Neuronal stem cell (in vitro differentiated cells): Measurements from ENCODE around the gene MED27.

Source experiments
- DNase-seq: peaks from one replicate; pipeline ENCODE4 v3.0.0-alpha.2; 2013; ENCODE audit warnings: low spot score
- H2AFZ ChIP-seq: one replicate; pipeline ENCODE4 v1.6.1; 2013; ENCODE audit warnings: mild to moderate bottlenecking, low read length, inconsistent platforms
- H2AK5ac ChIP-seq: 2 replicates; pipeline ENCODE4 v1.6.1; 2013; ENCODE audit warnings: low read depth, mild to moderate bottlenecking, inconsistent platforms, low read length, moderate library complexity, mixed read lengths
- H2BK120ac ChIP-seq: 2 replicates; pipeline ENCODE4 v1.6.1; 2013; ENCODE audit warnings: low read depth, mild to moderate bottlenecking, inconsistent platforms, low read length, moderate library complexity, mixed read lengths
- H2BK12ac ChIP-seq: one replicate; pipeline ENCODE4 v1.6.1; 2013; ENCODE audit warnings: low read length, inconsistent platforms
- H2BK15ac ChIP-seq: 2 replicates; pipeline ENCODE4 v1.6.1; 2013; ENCODE audit warnings: mild to moderate bottlenecking, low read length, inconsistent platforms, mixed read lengths
- H2BK5ac ChIP-seq: one replicate; pipeline ENCODE4 v1.6.1; 2013; ENCODE audit warnings: inconsistent platforms, mild to moderate bottlenecking, low read length, moderate library complexity
- H3K14ac ChIP-seq: one replicate; pipeline ENCODE4 v1.6.1; 2013; ENCODE audit warnings: low read length, inconsistent platforms
- H3K18ac ChIP-seq: 2 replicates; pipeline ENCODE4 v1.6.1; 2013; ENCODE audit warnings: low read length, inconsistent platforms
- H3K23ac ChIP-seq: 2 replicates; pipeline ENCODE4 v1.6.1; 2013; ENCODE audit warnings: low read depth, mild to moderate bottlenecking, mixed read lengths, low read length, inconsistent platforms; ENCODE audit not compliant: poor library complexity
- H3K27ac ChIP-seq: replicated peaks from 3 replicates; pipeline ENCODE4 v1.5.1; 2013; ENCODE audit warnings: low read length, inconsistent platforms
- H3K27me3 ChIP-seq, 3 experiments: 2 replicates each; pipeline ENCODE4 v1.6.1; 2013; ENCODE audit warnings: low read length in 3 of 3, mild to moderate bottlenecking in 2 of 3, inconsistent platforms in 1 of 3, low read depth in 1 of 3, mixed read lengths in 1 of 3, moderate library complexity in 1 of 3; ENCODE audit not compliant: control insufficient read depth in 3 of 3, insufficient read depth in 3 of 3
- H3K36me3 ChIP-seq, 2 donors: replicated peaks in 1 of 2; 2 replicates each; pipeline ENCODE4 v1.6.1; 2013; ENCODE audit warnings: low read length in 2 of 2; ENCODE audit not compliant: control insufficient read depth in 2 of 2, insufficient read depth in 2 of 2
- H3K4ac ChIP-seq: 2 replicates; pipeline ENCODE4 v1.6.1; 2013; ENCODE audit warnings: inconsistent platforms, mild to moderate bottlenecking, low read length, moderate library complexity
- H3K4me1 ChIP-seq, 2 donors: 1 replicate in 1 of 2; 2 replicates in 1 of 2; pipeline ENCODE4 v1.6.1; 2013; ENCODE audit warnings: low read length in 2 of 2, low read depth in 1 of 2; ENCODE audit not compliant: control insufficient read depth in 2 of 2, insufficient read depth in 1 of 2
- H3K4me2 ChIP-seq: one replicate; pipeline ENCODE4 v1.6.1; 2013; ENCODE audit warnings: mild to moderate bottlenecking, low read length, inconsistent platforms; ENCODE audit not compliant: insufficient read depth, poor library complexity, severe bottlenecking
- H3K4me3 ChIP-seq, 2 donors: 2 replicates each; pipeline ENCODE4 v1.5.1; 2013; ENCODE audit warnings: low read length in 2 of 2, mild to moderate bottlenecking in 2 of 2, inconsistent platforms in 1 of 2, moderate library complexity in 1 of 2
- H3K79me1 ChIP-seq: one replicate; pipeline ENCODE4 v1.6.1; 2013; ENCODE audit warnings: low read depth, mild to moderate bottlenecking, inconsistent platforms, low read length, moderate library complexity
- H3K9ac ChIP-seq: one replicate; pipeline ENCODE4 v1.6.1; 2013; ENCODE audit warnings: mild to moderate bottlenecking, low read depth, low read length, inconsistent platforms; ENCODE audit not compliant: poor library complexity
- H3K9me3 ChIP-seq, 2 donors: replicated peaks in 1 of 2; 2 replicates each; pipeline versions ENCODE3 to v1.6.1; 2013; ENCODE audit warnings: low read length in 2 of 2, mild to moderate bottlenecking in 2 of 2, inconsistent platforms in 1 of 2, low read depth in 1 of 2, mixed read lengths in 1 of 2, moderate library complexity in 1 of 2; ENCODE audit not compliant: control insufficient read depth in 2 of 2, insufficient read depth in 1 of 2
- H4K8ac ChIP-seq: one replicate; pipeline ENCODE4 v1.6.1; 2013; ENCODE audit warnings: low read depth, mild to moderate bottlenecking, inconsistent platforms, low read length, moderate library complexity
- H4K91ac ChIP-seq: one replicate; pipeline ENCODE4 v1.6.1; 2013; ENCODE audit warnings: low read length, low read depth, mild to moderate bottlenecking, inconsistent platforms; ENCODE audit not compliant: poor library complexity
- WGBS, 2 donors: extraction: QIAGEN DNeasy Blood & Tissue Kit; methylation state at CpG; one replicate each; pipeline ENCODE4 v1.1.7; 2013; ENCODE audit warnings: missing lambda C conversion rate in 2 of 2, mixed read lengths in 1 of 2; ENCODE audit not compliant: insufficient read length in 2 of 2, insufficient replicate concordance in 1 of 2; ENCODE audit errors: extremely low coverage in 2 of 2; 5-methylcytosine and 5-hydroxymethylcytosine counted together

MED27 gene

DNA sequence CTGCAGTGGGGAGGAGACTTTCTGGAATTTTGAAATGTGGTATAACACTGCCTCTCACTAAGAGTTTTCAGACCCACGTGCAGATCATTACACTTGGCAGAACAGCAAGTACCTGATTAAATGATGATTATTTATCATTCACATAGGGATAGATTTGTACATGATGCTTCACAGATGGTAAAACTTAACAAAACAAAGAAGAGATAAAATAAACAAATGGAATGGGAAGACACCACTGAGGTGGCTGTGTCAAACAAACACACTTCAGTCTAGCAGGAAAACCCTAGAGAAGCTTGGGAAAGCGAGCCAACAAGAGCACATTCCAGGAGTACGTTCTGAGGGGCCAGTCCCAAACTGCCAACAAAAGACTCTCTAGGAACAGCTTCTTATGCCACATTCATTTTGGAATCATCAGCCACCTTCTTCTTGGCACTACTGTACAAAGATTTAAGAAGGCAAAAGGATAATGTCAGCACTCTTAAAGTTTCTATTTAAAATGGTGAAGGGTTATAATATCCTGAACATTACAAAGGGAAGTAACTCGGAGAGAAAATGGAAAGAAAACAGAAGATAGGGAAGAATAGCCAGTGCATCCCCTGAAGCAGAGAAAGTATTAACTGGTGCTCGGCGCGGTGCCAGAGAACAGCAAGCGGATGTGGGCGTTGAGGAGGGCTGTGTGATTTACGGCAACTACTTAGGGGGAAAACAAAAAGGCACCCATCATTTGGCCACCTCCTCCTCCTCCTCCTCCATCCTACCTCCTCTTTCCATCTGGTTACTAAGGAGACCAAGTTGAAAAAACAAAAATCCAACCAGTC, 1.6 kb downstream of the MED27 start:
- no peak overlapping the region for H3K14ac ChIP-seq
- no peak overlapping the region for H2BK12ac ChIP-seq
- H3K9me3 ChIP-seq: no peaks in the 10 kb centered on the region
- H3K4ac ChIP-seq: no peak overlapping the region
- H2BK5ac ChIP-seq: no peak overlapping the region
- H3K36me3 ChIP-seq: peaks cover 3 to 30% of the 10 kb centered on the region in 2 donors
- no peak overlapping the region for H3K18ac ChIP-seq
- no peak overlapping the region for H4K8ac ChIP-seq
- H3K9ac ChIP-seq: no peak overlapping the region
- no peak overlapping the region for H2BK120ac ChIP-seq
- H3K79me1 ChIP-seq: peaks cover 2% of the 10 kb centered on the region
- no CpG with 5 or more reads among the region's 10 CpGs for WGBS, 2 donors
- peaks cover 2 to 10% of the 10 kb centered on the region in 2 donors for H3K4me1 ChIP-seq
- H2BK15ac ChIP-seq: no peak overlapping the region
- no peak for DNase-seq
- H2AK5ac ChIP-seq: no peak overlapping the region
- H3K27me3 ChIP-seq: no peaks in the 10 kb centered on the region
- no peak overlapping the region for H3K4me2 ChIP-seq
- peak overlapping the region in 1 of 2 donors; percentile 84 for H3K4me3 ChIP-seq
- H4K91ac ChIP-seq: no peak overlapping the region
- H3K23ac ChIP-seq: no peak overlapping the region
- no peak overlapping the region for H3K27ac ChIP-seq
- H2AFZ ChIP-seq: no peak overlapping the region

GRCh38 chr9:132075853-132076252, 3.8 kb downstream of the MED27 start:
- Histone ChIP-seq H3K14ac (no peak overlapping the region), H3K23ac (no peak overlapping the region), H2AFZ (no peak overlapping the region), H3K27ac (no peak overlapping the region), H3K18ac (no peak overlapping the region), H2BK120ac (no peak overlapping the region), H3K79me1 (peaks cover 7% of the 10 kb centered on the region), H3K9me3 (no peaks in the 10 kb centered on the region), H4K8ac (no peak overlapping the region), H2BK5ac (no peak overlapping the region), H3K27me3 (no peaks in the 10 kb centered on the region), H3K4me2 (no peak overlapping the region), H4K91ac (no peak overlapping the region), H3K4ac (no peak overlapping the region), H3K36me3 (peaks cover 5 to 45% of the 10 kb centered on the region in 2 donors), H3K4me3 (no peak overlapping the region), H2BK15ac (no peak overlapping the region), H3K9ac (no peak overlapping the region), H3K4me1 (peaks cover 2 to 10% of the 10 kb centered on the region in 2 donors), H2BK12ac (no peak overlapping the region), H2AK5ac (no peak overlapping the region)
- WGBS, 2 donors: no CpG with 5 or more reads among the region's 2 CpGs
- DNase-seq: no peak

GRCh38 chr9:132074736-132075135, 4.9 kb downstream of the MED27 start:
- H3K27me3 ChIP-seq: no peaks in the 10 kb centered on the region
- no peak overlapping the region for H2BK5ac ChIP-seq
- H3K4me3 ChIP-seq: no peak overlapping the region
- no peak overlapping the region for H2BK12ac ChIP-seq
- no peak overlapping the region for H4K8ac ChIP-seq
- H3K4me2 ChIP-seq: no peak overlapping the region
- peaks cover 7% of the 10 kb centered on the region for H3K79me1 ChIP-seq
- H3K18ac ChIP-seq: no peak overlapping the region
- no peak overlapping the region for H3K9ac ChIP-seq
- no peak overlapping the region for H2AFZ ChIP-seq
- no peak overlapping the region for H3K23ac ChIP-seq
- no peak for DNase-seq
- no peak overlapping the region for H2BK15ac ChIP-seq
- peaks cover 5 to 45% of the 10 kb centered on the region in 2 donors for H3K36me3 ChIP-seq
- H3K27ac ChIP-seq: no peak overlapping the region
- H3K9me3 ChIP-seq: no peaks in the 10 kb centered on the region
- H2BK120ac ChIP-seq: no peak overlapping the region
- peaks cover 2 to 10% of the 10 kb centered on the region in 2 donors for H3K4me1 ChIP-seq
- no peak overlapping the region for H3K14ac ChIP-seq
- no peak overlapping the region for H3K4ac ChIP-seq
- WGBS, 2 donors: no CpG with 5 or more reads among the region's 2 CpGs
- no peak overlapping the region for H4K91ac ChIP-seq
- no peak overlapping the region for H2AK5ac ChIP-seq

- Histone ChIP-seq H3K9ac (no peak overlapping the region), H3K27ac (no peak overlapping the region), H3K79me1 (peaks cover 5% of the 10 kb centered on the region), H3K9me3 (no peaks in the 10 kb centered on the region), H3K14ac (no peak overlapping the region), H4K91ac (no peak overlapping the region), H2AK5ac (no peak overlapping the region), H3K36me3 (peaks cover 5 to 40% of the 10 kb centered on the region in 2 donors), H2BK120ac (no peak overlapping the region), H4K8ac (no peak overlapping the region), H2AFZ (no peak overlapping the region), H2BK12ac (no peak overlapping the region), H2BK15ac (no peak overlapping the region), H3K27me3 (no peaks in the 10 kb centered on the region), H3K18ac (no peak overlapping the region), H3K4ac (no peak overlapping the region), H3K23ac (no peak overlapping the region), H3K4me1 (no peaks in the 10 kb centered on the region), H2BK5ac (no peak overlapping the region), H3K4me2 (no peak overlapping the region), H3K4me3 (no peak overlapping the region)
- no CpG with 5 or more reads among the region's 16 CpGs for WGBS, 2 donors
- no peak for DNase-seq
These were observed 7.7 kb downstream of the MED27 start for GRCh38 chr9:132071847-132072507.
